ENCODE results near the gene SERGEF. TPM values are rescaled to one million over a fixed set of nuclear protein-coding genes. Genes with fewer than 3 reads are reported as not detected.
A peak's percentile ranks its signal among the peaks of the same experiment; 100 is the strongest.

The SERGEF gene
- total and polyA plus RNA-seq, 11 donors: 11.6 to 55.0 (median 22.1) TPM

- WGBS, 4 donors: 54 to 67% (median 64%) methylated on average over 4 of the region's 4 CpGs
- H3K27ac ChIP-seq: peak overlapping the region in 4 of 12 donors; percentile 16 to 44 (median 38)
Measured at GRCh38 chr11:17816232-17816931, 196.5 kb downstream of the SERGEF start.

GRCh38 chr11:17814546-17814945 is 198.3 kb downstream of the SERGEF start:
- Histone ChIP-seq H3K4me1 (peaks cover 0 to 45% (median 27%) of the 10 kb centered on the region in 12 donors), H3K36me3 (no peaks in the 10 kb centered on the region), H3K27ac (no peak overlapping the region), H3K27me3 (no peaks in the 10 kb centered on the region), H3K4me3 (no peak overlapping the region), H3K9me3 (no peaks in the 10 kb centered on the region)
- intact Hi-C loops (cut with DNase I): no loop called here
- TF ChIP-seq, protein P1, sequence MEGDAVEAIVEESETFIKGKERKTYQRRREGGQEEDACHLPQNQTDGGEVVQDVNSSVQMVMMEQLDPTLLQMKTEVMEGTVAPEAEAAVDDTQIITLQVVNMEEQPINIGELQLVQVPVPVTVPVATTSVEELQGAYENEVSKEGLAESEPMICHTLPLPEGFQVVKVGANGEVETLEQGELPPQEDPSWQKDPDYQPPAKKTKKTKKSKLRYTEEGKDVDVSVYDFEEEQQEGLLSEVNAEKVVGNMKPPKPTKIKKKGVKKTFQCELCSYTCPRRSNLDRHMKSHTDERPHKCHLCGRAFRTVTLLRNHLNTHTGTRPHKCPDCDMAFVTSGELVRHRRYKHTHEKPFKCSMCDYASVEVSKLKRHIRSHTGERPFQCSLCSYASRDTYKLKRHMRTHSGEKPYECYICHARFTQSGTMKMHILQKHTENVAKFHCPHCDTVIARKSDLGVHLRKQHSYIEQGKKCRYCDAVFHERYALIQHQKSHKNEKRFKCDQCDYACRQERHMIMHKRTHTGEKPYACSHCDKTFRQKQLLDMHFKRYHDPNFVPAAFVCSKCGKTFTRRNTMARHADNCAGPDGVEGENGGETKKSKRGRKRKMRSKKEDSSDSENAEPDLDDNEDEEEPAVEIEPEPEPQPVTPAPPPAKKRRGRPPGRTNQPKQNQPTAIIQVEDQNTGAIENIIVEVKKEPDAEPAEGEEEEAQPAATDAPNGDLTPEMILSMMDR (IDR thresholded peaks at IDR 0.05): no peak
- no peak for TF ChIP-seq POLR2A (IDR thresholded peaks at IDR 0.05)
- no peak for ATAC-seq
- 98 to 100% (median 100%) methylated on average over 1 of the region's 1 CpG for WGBS, 4 donors
- no peak for DNase-seq

More at GRCh38 chr11:17816232-17816931, 196.5 kb downstream of the SERGEF start:
- intact Hi-C loops (cut with DNase I): no loop called here
- H3K9me3 ChIP-seq: no peaks in the 10 kb centered on the region
- H3K36me3 ChIP-seq: no peaks in the 10 kb centered on the region
- H3K27me3 ChIP-seq: no peaks in the 10 kb centered on the region
- peak in 2 of 4 donors; percentile 23 to 47 for ATAC-seq
- TF ChIP-seq, protein P1 (IDR thresholded peaks at IDR 0.05): no peak
- TF ChIP-seq POLR2A (IDR thresholded peaks at IDR 0.05): no peak
- no peak for DNase-seq
- H3K4me1 ChIP-seq: peaks cover 0 to 36% (median 18%) of the 10 kb centered on the region in 12 donors
- no peak overlapping the region for H3K4me3 ChIP-seq

- DNase-seq (no peak), ATAC-seq (no peak)
- H3K27me3 ChIP-seq: no peaks in the 10 kb centered on the region
- no peak overlapping the region for H3K27ac ChIP-seq
- H3K36me3 ChIP-seq: no peaks in the 10 kb centered on the region
- peaks cover 0 to 45% (median 27%) of the 10 kb centered on the region in 12 donors for H3K4me1 ChIP-seq
- TF ChIP-seq POLR2A (IDR thresholded peaks at IDR 0.05): no peak
- TF ChIP-seq, protein P1 (IDR thresholded peaks at IDR 0.05): no peak
- WGBS, 4 donors: 63 to 73% (median 67%) methylated on average over 2 of the region's 2 CpGs
- intact Hi-C loops (cut with DNase I): no loop called here
- H3K9me3 ChIP-seq: no peaks in the 10 kb centered on the region
- H3K4me3 ChIP-seq: no peak overlapping the region
Measured at GRCh38 chr11:17813391-17814059, 199.3 kb downstream of the SERGEF start.

- intact Hi-C loops (cut with DNase I): no loop called here
- 63 to 79% (median 72%) methylated on average over 4 of the region's 4 CpGs for WGBS, 4 donors
- Histone ChIP-seq H3K4me3 (no peak overlapping the region), H3K27me3 (no peaks in the 10 kb centered on the region), H3K4me1 (peaks cover 0 to 45% (median 27%) of the 10 kb centered on the region in 12 donors), H3K36me3 (no peaks in the 10 kb centered on the region), H3K9me3 (no peaks in the 10 kb centered on the region), H3K27ac (no peak overlapping the region)
- DNase-seq: no peak
- TF ChIP-seq POLR2A (IDR thresholded peaks at IDR 0.05): no peak
- TF ChIP-seq, protein P1 (IDR thresholded peaks at IDR 0.05): no peak
- ATAC-seq: no peak
Measured at GRCh38 chr11:17812865-17813187, 200.0 kb downstream of the SERGEF start.

Data from heart left ventricle (tissue), 16 donors.